ENCODE data around the gene TOMT. TPM values are rescaled to one million over a fixed set of nuclear protein-coding genes. Genes with fewer than 3 reads are reported as not detected.
A peak's percentile ranks its signal among the peaks of the same experiment; 100 is the strongest.

TOMT gene
- total RNA-seq, 1 donor from 2014 or later: not detected

- Histone ChIP-seq H3K79me2 (ENCODE audit: insufficient read depth, low read length) (peaks cover 83% of the 10 kb centered on the region), H3K4me2 (ENCODE audit: low read length) (no peak overlapping the region), H2AFZ (ENCODE audit: low read depth, low read length) (no peak overlapping the region), H3K4me3 (ENCODE audit: insufficient read depth, low read depth, low read length) (no peak overlapping the region), H3K27ac (ENCODE audit: low read depth, low read length) (no peak overlapping the region), H3K9me3 (ENCODE audit: insufficient read depth, low read depth, low read length) (no peaks in the 10 kb centered on the region), H3K36me3 (ENCODE audit: insufficient read depth, low read length) (no peaks in the 10 kb centered on the region), H3K27me3 (ENCODE audit: insufficient read depth, low read length) (no peaks in the 10 kb centered on the region), H3K4me1 (ENCODE audit: insufficient read depth, low read length) (peaks cover 32% of the 10 kb centered on the region), H3K9ac (ENCODE audit: low read length) (no peak overlapping the region), H4K20me1 (ENCODE audit: insufficient read depth, low read length) (no peaks in the 10 kb centered on the region)
- Mint-ChIP-seq H3K4me1 (ENCODE audit: low read depth, unreplicated experiment) (peaks cover 52% of the 10 kb centered on the region), H3K4me3 (ENCODE audit: unreplicated experiment) (peak overlapping the region; percentile 34), H3K27me3 (ENCODE audit: low read depth, unreplicated experiment) (no peaks in the 10 kb centered on the region), H3K27ac (ENCODE audit: unreplicated experiment) (peak overlapping the region; percentile 8), H3K36me3 (ENCODE audit: low read depth, unreplicated experiment) (peaks cover 4% of the 10 kb centered on the region), H3K9me3 (ENCODE audit: unreplicated experiment) (no peaks in the 10 kb centered on the region)
- FAIRE-seq (no peak), DNase-seq (ENCODE audit: low read depth) (no peak)
- no peak for TF ChIP-seq EZH2 (IDR thresholded peaks at IDR 0.05; ENCODE audit: insufficient read depth, low read length)
- TF ChIP-seq CTCF (IDR thresholded peaks at IDR 0.05; ENCODE audit: insufficient read depth, low read depth, low read length): no peak
Observed at GRCh38 chr11:72066855-72067254, 38.9 kb upstream of the TOMT start.

GRCh38 chr11:72067266-72067665 is 38.5 kb upstream of the TOMT start:
- no peak overlapping the region for H3K27ac Mint-ChIP-seq (ENCODE audit: unreplicated experiment)
- Histone ChIP-seq H3K9ac (ENCODE audit: low read length) (no peak overlapping the region), H3K4me3 (ENCODE audit: insufficient read depth, low read depth, low read length) (no peak overlapping the region), H3K4me2 (ENCODE audit: low read length) (no peak overlapping the region), H3K27me3 (ENCODE audit: insufficient read depth, low read length) (no peaks in the 10 kb centered on the region), H3K9me3 (ENCODE audit: insufficient read depth, low read depth, low read length) (no peaks in the 10 kb centered on the region), H2AFZ (ENCODE audit: low read depth, low read length) (no peak overlapping the region), H3K4me1 (ENCODE audit: insufficient read depth, low read length) (peaks cover 36% of the 10 kb centered on the region), H4K20me1 (ENCODE audit: insufficient read depth, low read length) (no peaks in the 10 kb centered on the region), H3K79me2 (ENCODE audit: insufficient read depth, low read length) (peaks cover 83% of the 10 kb centered on the region), H3K36me3 (ENCODE audit: insufficient read depth, low read length) (no peaks in the 10 kb centered on the region), H3K27ac (ENCODE audit: low read depth, low read length) (no peak overlapping the region)
- FAIRE-seq (no peak), DNase-seq (ENCODE audit: low read depth) (no peak)
- no peak for TF ChIP-seq EZH2 (IDR thresholded peaks at IDR 0.05; ENCODE audit: insufficient read depth, low read length)
- TF ChIP-seq CTCF (IDR thresholded peaks at IDR 0.05; ENCODE audit: insufficient read depth, low read depth, low read length): no peak
- H3K27me3 Mint-ChIP-seq (ENCODE audit: low read depth, unreplicated experiment): no peaks in the 10 kb centered on the region
- H3K4me3 Mint-ChIP-seq (ENCODE audit: unreplicated experiment): peak overlapping the region; percentile 14
- peaks cover 54% of the 10 kb centered on the region for H3K4me1 Mint-ChIP-seq (ENCODE audit: low read depth, unreplicated experiment)
- no peaks in the 10 kb centered on the region for H3K9me3 Mint-ChIP-seq (ENCODE audit: unreplicated experiment)
- H3K36me3 Mint-ChIP-seq (ENCODE audit: low read depth, unreplicated experiment): peaks cover 4% of the 10 kb centered on the region

- Histone ChIP-seq H3K9me3 (ENCODE audit: insufficient read depth, low read depth, low read length) (no peaks in the 10 kb centered on the region), H3K27ac (ENCODE audit: low read depth, low read length) (no peak overlapping the region), H3K27me3 (ENCODE audit: insufficient read depth, low read length) (no peaks in the 10 kb centered on the region), H2AFZ (ENCODE audit: low read depth, low read length) (no peak overlapping the region), H4K20me1 (ENCODE audit: insufficient read depth, low read length) (no peaks in the 10 kb centered on the region), H3K79me2 (ENCODE audit: insufficient read depth, low read length) (peaks cover 85% of the 10 kb centered on the region), H3K4me2 (ENCODE audit: low read length) (no peak overlapping the region), H3K9ac (ENCODE audit: low read length) (no peak overlapping the region), H3K36me3 (ENCODE audit: insufficient read depth, low read length) (no peaks in the 10 kb centered on the region), H3K4me3 (ENCODE audit: insufficient read depth, low read depth, low read length) (no peak overlapping the region), H3K4me1 (ENCODE audit: insufficient read depth, low read length) (peaks cover 40% of the 10 kb centered on the region)
- Mint-ChIP-seq H3K36me3 (ENCODE audit: low read depth, unreplicated experiment) (peaks cover 4% of the 10 kb centered on the region), H3K4me1 (ENCODE audit: low read depth, unreplicated experiment) (peaks cover 59% of the 10 kb centered on the region), H3K27ac (ENCODE audit: unreplicated experiment) (no peak overlapping the region), H3K4me3 (ENCODE audit: unreplicated experiment) (peak overlapping the region; percentile 14), H3K27me3 (ENCODE audit: low read depth, unreplicated experiment) (no peaks in the 10 kb centered on the region), H3K9me3 (ENCODE audit: unreplicated experiment) (no peaks in the 10 kb centered on the region)
- DNase-seq (ENCODE audit: low read depth): no peak
- FAIRE-seq: no peak
- TF ChIP-seq EZH2 (IDR thresholded peaks at IDR 0.05; ENCODE audit: insufficient read depth, low read length) (no peak), CTCF (IDR thresholded peaks at IDR 0.05; ENCODE audit: insufficient read depth, low read depth, low read length) (no peak)
Observed at GRCh38 chr11:72067676-72068075, 38.0 kb upstream of the TOMT start.

Measured in astrocyte (in vitro differentiated cells and primary cell).